Glomerular visceral epithelial cell (primary cell): ENCODE data around the gene NR6A1.
A peak's percentile ranks its signal among the peaks of the same experiment; 100 is the strongest.
"Not testable (repeated sequence)": the region's sequence is repeated elsewhere in the genome, so short reads cannot be mapped to it uniquely, and the experiment has no call there.

Experiments used
- DNase-seq: peaks from one replicate; pipeline ENCODE4 v3.0.0-alpha.2; 2016; ENCODE audit errors: extremely low spot score

NR6A1 gene

DNA sequence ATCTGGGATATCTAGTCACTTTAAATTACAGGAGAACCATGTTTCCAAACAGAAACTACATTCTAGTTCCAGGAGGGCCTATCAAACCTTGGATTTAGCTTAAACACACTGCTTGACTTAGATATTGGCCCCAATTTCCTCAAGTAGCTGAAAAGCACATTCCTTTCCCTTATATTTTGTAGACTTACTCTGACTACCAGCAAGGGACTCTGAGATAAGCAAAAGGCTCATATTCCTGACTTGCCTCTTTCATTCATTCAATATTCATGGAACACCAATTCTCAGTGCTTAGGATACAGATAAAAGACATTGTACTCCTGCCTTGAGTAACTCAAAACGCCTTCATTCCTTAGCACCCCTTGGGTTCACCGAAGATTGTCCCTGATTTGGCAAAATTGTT, 11.8 kb downstream of the NR6A1 start:
- DNase-seq = no peak

DNA sequence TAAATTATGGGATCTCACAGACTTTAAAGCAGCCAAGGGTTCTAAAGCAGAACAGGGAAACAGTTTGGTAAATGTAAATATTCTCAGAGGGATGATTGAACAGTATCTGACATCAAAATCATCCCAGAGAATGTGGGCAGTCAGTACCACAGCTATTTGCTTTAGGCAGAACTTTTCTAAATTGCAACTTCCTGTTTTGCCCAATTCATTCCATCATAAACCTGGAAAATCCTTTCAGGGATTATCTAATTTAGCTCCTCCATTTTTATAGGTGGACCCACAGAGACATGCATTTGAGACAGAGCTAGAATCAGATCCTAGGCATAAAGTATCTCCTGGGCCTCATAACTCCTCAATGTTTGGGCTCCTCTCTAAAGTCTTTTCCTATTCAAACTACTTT, 12.4 kb downstream of the NR6A1 start:
- no peak for DNase-seq

DNA sequence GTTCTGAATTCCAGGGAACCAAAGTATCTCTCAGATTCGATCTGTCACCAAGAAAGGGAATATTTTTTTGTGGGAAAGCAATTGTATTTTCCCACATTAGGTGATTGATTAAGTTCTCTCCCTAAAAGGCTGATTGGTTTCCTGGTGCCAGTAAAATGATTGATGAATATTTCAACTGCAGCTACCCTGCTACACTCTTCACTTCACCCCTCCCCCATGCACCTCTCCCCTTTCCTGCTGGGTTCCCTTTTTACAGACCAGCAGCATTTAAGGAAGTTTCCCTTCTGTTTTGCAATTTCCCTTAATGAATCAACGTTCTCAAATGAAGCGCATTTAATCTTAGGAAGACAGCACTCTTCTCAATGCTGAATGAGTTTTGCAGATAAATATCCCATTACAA, 13.1 kb downstream of the NR6A1 start:
- no peak for DNase-seq

DNA sequence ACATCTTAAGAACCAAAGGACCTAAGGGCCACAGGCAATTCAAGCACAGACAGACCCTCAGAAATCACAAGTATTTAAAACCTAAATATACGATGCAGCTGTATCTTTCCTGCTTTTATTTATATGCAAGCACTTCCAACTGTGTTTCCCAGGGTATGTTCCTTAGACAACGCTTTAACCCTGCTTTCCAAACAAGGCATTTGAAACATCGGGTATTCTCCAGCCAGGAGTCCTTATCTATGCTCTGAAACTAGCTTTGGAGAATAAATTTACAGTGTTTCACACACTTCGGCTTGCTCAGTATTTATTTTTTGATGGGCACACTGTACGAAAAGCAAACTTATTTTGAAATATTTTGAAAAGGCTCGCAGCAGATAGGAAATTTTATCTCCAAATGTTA, 13.5 kb downstream of the NR6A1 start:
- DNase-seq = no peak

DNA sequence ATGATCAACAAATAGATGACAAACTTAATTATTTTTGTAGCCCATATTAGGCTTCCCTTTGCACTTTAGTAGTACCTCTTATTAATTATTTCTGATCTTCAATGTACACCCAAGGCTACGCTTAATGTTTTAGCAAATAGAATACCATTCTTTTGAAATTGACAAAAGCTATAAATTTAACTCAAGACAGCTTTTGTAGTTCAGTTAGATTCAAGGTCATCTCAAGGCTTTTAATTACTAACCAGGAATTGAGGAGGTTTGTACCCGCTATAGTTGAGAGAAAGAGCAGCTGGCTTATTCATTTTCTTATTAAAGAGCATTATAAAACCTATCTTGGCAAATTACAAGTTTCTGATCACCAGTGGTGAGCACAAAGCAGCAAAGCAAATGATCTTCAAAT, 15.1 kb downstream of the NR6A1 start:
- no peak for DNase-seq

DNA sequence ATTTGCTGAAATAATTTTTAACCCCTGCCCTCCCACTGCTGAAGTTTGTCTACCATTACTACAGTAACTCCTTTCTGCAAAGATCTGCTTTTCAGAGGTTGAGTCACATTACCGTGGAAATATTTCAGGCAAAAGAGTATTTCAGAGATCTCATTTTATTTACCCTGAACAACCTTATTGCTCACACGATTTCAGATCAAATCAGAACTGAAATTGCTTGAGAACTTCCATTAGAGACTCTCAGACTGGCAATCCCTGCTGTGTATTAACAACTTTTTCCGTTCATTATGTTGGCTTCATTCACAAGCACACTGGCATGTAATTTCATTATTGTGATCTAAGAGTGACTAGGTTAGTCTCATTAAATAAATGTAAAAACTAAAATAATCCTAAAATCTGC, 16.1 kb downstream of the NR6A1 start:
- DNase-seq = no peak

DNA sequence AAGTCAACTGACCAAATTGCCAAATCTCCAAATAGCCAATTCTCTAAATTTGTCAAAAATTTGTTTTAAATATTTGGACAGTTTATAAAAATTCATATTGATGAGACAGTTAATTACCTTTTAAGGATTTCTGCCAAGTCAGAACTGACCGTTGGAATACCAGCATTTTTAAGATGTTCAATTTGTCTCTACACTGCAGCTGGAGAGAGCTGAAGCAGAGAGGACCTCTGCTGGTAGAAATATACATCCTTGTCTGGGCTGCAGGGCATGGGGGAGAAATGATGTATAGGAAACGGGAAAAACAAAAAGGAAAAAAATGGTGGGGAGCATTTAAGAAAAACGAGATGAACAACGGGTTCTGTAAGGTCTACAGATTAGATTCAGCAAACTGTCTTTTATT, 16.8 kb downstream of the NR6A1 start:
- no peak for DNase-seq

DNA sequence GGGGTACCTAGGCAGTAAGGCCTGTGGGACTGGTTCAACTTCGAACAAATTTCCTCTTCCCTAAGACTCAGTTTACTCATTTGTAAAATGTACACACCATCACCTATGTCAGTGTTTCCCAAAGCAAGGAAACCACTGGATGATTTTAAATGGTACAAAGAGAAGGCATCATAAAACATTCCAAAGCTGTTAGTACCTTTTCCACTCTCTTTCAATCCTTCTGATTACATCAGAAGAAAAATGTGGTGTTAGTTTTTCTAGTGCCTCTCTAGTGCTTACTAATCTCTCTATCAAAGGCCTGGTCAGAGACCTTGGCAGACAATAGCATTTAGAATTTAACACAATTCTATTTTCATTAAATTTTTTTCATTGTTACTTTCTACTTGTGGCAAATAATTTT, 18.1 kb downstream of the NR6A1 start:
- no peak for DNase-seq

DNA sequence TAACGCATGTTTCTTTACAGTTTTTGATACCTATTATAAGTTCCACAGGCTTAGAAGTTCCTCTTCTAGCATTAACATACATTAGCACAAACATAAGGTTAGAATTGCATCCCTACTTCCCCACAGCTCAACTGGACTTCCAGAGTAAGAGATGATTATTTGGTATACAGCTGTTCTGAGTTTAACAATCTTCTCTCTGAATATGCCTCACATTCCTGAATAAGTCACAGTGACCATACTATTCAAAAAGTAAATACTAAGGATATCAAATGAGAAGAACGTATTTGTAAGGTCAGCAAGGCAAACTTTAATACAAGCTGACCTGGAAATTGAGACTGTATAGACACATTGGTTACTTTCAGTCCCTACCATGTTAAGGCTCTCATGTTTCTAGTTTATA, 21.3 kb downstream of the NR6A1 start:
- DNase-seq = no peak

DNA sequence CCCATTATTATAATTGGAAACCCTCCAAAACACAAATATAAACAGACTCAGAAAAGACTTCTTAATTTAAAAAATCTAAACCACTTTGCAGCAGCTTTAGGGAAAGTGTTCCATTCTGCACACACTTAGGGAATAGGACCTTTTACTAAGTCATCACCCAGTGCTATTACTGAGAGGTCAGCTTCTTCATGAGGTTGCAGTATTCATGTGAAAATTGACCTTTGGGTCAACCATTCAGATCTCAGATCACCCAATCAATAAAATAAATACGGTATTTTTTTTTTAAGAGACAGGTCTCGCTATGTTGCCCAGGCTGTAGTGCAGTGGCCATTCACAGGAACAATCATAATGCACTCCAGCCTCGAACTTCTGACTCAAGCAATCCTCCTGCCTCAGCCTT, 21.8 kb downstream of the NR6A1 start:
- DNase-seq = no peak

DNA sequence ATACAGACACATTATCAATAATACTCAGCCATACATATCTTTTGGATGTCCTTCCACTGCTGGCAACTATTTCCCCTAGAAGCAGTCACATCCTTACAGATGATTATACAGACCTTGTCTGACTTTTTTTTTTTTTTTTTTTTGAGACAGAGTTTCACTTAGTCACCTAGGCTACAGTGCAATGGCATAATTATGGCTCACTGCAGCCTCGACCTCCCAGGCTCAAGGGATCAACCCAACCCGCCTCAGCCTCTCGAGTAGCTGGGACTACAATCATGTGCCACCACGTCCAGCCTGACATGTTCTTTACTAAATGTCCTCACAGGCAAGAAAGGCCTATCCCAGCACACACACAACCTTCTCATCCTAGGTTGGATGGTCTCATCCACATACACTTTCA, 24.0 kb downstream of the NR6A1 start:
- no peak for DNase-seq

DNA sequence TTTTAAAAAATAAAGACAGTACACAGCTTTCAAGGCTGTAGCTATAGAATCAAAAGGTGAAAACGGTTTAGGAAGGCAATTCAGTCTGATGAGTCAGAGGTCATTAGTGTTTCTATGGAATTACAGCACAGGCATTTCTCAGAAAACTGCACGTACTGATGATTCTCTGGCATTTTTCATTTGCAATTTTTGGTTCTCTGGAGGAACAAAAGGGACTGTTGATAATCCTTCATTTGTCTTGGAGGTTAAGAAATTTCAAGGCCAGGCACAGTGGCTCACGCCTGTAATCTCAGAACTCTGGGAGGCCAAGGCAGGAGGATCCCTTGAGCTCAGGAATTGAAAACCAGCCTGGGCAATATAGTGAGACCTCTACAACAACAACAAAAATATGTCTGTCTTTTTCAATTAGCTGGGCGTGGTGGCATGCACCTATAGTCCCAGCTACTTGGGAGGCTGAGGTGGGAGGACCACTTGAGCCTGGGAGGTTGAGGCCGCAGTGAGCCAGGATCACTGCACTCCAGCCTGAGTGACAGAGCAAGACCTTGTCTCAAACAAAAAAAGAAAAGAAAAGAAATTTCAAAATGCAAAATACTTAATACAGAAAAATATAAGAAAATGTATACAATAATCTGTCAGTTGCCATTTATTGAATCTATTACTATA, 27.3 kb downstream of the NR6A1 start:
- DNase-seq = peak; percentile 50

DNA sequence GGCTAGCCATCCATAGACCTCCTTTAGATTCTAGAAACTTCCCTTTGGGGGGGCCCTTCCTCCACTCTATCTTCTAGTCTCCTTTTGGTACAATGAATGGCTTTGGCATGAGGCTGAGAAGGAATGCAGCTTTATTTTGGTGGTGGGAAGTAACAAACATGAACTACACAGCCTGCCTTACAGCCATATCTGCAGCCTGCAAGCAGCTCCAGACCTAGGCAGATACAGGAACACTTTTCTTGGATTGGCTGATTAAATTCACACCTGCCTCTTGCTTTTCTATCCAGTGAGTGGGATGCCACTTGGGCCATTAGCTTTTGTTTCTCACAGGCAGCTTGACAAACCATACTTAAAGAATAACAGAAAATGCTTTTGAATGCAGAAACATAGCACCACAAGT, 28.2 kb downstream of the NR6A1 start:
- no peak for DNase-seq

DNA sequence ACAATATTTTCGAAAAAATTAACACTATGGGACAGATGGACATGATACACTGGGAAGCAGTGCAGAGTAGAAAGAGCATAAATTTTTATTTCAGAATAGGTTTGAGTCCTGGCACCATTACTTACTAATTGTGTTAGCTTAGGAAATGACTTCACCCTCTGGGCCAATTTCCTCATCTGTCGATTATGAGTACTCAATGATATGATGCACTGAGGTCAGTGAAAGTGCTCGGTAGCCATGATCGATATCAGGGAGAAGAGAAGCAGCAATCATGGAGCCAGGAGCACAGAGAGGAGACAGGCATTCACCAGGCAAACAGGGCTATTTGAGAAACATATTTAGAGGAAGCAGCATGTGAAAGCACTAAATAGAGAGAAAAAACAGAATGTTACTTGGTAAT, 29.4 kb downstream of the NR6A1 start:
- no peak for DNase-seq

DNA sequence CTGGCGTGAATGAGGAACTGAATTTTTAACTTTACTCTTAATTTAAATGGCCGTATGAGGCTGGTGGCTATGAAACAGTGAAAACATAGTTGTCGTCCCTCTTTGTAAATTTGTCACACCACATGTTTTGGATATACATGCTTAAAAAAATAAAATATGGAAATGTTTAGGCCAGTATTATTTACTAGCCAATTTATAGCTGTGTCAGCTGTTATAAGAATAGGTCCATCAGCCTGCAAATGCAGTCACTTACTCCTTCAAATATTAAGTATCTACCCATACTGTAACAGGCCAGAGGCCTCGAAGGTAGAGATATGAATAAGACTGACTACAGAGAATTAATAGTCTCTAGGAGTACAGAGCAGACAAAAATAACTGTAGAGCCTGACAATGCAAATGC, 30.0 kb downstream of the NR6A1 start:
- DNase-seq = no peak

DNA sequence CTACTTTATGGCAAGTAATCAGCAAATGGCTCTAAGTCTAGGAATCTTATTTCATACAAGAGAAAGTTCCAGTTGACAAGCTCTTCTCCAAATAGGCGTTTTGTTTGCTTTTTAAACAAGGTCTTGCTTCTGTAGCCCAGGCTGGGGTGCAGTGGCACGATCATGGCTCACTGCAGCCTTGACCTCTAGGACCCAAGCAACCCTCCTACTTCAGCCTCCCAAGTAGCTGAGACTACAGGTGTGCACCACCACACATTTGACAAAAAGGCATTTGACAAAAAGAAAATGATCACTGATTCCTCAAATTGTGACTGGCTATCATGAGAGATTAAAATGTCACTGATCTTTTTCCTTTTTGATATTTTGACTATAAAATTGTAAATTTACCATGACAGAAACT, 31.8 kb downstream of the NR6A1 start:
- no peak for DNase-seq

DNA sequence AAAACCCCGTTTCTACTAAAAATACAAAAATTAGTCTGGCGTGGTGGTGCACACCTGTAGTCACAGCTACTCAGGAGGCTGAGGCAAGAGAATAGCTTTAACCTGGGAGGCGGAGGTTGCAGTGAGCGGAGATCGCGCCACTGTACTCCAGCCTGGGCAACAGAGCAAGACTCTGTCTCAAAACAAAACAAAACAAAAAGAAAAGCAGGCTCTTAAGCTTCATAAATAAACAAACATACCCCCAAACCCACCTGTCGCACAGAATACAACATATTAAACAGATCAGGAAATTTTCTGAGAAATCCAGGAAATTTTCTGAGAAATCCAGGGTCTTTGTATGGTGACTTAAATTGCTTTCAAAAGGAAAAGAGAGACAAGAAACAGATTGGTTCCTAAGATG, 33.0 kb downstream of the NR6A1 start:
- DNase-seq = not testable (repeated sequence)

DNA sequence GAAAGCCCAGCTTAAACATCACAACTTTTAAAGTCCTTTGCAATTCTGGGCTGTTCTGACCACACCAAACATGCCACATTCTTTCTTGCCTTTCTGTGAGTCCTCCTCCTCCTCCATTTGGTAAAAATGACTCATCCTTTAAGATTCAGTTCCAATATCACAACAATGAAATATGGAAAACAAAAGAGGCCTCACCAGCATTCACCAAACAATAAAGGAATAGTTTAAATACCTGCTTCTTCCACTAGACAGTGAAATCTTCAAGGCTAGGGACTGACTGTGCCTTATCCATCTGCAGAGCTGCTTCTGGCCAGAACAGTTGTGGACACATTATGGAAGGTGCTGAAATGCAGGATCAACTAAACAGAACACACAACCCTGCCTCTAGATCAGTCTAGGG, 36.0 kb downstream of the NR6A1 start:
- DNase-seq = peak; percentile 50

DNA sequence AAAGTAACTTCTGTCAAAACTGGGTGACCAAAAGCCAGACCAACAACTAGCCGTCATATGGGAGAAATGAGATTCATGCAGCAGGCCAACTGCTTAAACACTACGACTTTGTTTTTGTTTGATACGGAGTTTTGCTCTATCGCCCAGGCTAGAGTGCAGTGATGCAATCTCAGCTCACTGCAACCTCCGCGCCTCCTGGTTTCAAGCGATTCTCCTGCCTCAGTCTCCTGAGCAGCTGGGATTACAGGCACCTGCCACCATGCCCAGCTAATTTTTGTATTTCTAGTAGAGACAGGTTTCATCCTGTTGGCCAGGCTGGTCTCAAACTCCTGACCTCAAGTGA, 36.4 kb downstream of the NR6A1 start:
- DNase-seq = not testable (repeated sequence)

DNA sequence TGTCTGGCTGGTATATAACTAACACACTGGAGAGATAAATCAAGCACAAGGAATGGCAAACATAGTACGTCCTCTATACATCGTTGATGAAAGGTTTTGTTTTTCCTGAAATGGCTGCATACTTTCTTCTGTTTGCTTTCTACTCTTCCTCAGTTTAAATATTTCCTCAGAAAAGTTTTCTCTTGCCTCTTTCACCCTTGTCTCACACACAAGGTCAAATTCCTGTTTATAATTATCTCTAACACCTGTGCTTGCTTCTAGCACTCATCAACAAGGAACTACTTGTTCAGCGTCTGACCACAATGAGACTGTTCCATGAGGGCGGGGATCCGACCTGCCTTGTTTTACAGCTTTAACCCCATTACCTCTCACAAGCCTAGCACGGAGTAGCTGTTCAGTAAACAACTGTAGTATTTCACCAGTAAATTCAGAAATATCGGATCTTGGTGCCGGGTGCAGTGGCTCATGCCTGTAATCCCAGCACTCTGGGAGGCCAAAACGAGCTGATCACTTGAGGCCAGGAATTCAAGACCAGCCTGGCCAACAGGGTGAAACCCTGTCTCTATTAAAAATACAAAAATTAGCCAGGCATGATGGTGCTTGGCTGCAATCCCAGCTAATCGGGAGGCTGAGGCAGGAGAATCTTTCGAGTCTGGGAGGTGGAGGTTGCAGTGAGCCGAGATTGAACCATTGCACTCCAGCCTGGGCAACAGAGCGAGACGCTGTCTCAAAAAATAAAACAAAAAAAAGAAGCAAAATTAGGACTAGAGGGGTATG, 37.0 kb downstream of the NR6A1 start:
- peak; percentile 27 for DNase-seq

DNA sequence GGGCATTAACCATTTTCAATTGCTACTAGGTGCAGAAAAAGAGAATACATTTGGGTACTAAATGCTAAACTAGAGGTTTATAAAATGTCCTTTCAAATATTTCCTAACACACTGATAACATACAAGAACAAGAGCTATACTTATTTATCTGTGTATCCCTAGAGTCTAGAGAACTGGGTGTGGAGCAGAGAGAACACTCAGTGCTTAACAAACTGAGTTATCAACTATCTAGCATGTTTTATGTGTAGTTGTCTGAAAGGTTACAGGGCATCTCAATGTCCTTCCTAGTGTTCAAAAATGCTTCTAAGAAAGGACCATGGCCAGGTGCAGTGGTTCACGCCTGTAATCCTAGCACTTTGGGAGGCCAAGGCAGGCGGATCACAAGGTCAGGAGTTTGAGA, 40.3 kb downstream of the NR6A1 start:
- no peak for DNase-seq

DNA sequence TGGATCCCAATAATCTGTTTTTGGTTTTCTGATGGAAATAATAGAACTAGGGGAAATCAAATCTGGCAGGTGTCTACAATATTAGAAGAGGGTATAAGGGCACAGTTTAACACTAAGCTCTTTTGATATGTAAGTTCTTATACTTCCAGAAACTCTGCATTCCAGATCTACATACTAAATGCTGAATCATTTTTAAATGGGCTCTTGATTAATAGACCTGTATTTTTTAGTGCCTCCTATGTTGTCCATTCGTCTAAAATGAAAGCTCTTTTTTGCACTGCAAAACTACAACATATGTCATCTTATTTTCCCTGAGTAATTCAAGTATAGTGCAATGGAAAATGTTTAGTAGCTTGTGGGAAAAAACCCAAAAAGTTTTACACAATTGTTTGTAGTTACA, 44.2 kb downstream of the NR6A1 start:
- no peak for DNase-seq

DNA sequence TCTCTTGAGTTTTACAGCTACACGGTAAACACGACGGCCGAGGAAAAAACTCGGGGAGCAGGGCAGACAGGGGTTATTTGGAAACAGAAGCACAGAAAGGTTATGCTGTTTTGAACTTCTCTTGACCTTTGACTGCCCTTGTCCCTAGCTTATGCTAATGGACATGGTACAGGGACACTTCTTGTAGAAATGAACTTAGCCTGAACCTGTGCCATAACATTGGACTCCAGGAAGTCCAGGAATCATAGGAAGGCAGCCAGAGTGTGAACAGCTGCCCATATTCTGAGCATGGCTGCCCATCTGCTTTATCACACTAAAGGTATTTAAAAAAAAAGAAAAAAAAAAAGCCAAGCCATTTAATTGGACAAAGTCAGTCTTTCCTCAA, 46.1 kb downstream of the NR6A1 start:
- DNase-seq = no peak
